GM21529 (cell line): ENCODE data around the gene CAD.
"Not testable (repeated sequence)": the region's sequence is repeated elsewhere in the genome, so short reads cannot be mapped to it uniquely, and the experiment has no call there.

Experiments
- ATAC-seq: cut with Tn5 transposase; IDR thresholded peaks from one replicate; pipeline ENCODE4 v1.9.1; 2021; ENCODE audit not compliant: unreplicated experiment

Gene CAD

DNA sequence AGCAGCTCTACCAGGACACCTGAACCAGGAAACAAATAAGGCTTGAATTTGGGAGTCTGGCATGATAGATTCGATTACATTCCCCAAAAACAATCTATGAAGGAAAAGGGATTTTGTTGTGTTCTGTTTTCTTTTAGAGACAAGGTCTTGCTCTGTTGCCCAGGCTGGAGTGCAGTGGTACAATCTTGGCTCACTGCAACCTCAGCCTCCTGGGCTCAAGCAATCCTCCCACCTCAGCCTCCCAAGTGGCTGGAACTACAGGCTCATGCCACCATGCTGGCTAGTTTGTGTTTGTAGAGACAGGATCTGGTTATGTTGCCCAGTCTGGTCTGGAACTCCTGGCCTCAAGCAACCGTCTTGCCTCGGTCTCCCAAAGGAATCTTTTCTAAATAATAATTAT is 19.1 kb upstream of the CAD start:
- ATAC-seq, result not testable (repeated sequence)

- ATAC-seq, result no peak
Measured at GRCh38 chr2:27198627-27199026, 18.5 kb upstream of the CAD start.

DNA sequence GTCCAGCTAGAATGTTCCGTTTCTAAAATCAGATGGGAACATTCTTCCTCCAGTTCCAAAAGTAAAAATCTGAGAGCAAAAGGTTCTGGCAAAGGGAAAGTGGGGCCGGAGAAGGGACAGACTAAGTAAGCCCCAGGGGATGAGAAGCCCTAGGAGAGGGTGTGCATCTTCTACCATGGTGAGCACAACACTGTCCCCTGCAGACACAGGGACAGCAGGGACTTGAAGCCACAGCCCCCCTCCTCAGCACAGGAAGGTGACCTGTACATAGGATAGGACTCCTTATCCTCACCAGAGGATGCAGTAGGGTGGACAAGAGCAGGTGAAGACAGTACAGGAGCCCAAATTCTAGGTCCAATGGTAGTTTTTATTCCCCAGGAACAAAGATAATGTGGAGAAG is 17.9 kb upstream of the CAD start:
- no peak for ATAC-seq

DNA sequence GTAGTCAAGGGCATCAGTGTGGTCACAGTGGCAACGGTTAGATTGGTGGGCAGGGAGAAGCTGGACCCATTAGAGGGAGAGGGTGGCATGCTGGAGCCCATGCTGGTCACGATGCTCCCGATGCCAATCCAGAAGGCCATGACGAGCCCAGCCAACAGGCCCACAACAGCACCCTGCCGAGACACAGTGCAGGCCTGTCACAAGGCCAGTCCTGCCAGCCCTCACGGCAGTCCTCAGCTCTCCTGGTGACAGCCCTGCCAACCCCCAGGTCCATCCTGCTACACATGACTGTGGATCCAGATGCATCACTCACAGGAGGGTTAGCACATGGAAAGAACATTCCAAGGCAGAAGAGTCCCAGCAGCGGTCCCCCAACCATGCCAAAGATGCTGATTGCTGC is 15.5 kb upstream of the CAD start:
- no peak for ATAC-seq

- ATAC-seq, result no peak
Measured at GRCh38 chr2:27202854-27203253, 14.3 kb upstream of the CAD start.

- no peak for ATAC-seq
Measured at GRCh38 chr2:27203741-27204140, 13.4 kb upstream of the CAD start.

DNA sequence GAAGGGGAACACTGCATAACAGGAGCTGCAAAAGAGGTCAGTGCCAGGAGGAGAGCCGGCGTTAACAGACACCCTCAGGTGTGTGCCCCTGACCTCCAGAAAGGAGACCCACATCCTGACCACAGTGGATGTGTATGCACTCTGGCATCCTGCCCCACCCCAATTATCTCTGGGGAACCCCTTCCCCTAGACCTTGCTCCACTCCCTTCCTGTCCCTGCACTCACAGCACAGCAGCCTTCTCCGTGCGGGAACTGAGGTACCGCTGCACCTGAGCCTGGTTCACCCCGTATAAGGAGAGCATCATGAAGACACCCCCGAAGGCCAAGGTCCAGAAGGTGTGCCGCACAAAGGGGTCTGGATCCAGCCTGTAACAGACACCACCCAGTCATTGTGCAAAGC is 12.6 kb upstream of the CAD start:
- no peak for ATAC-seq

GRCh38 chr2:27205206-27205605 is 12.0 kb upstream of the CAD start:
- ATAC-seq, result no peak

DNA sequence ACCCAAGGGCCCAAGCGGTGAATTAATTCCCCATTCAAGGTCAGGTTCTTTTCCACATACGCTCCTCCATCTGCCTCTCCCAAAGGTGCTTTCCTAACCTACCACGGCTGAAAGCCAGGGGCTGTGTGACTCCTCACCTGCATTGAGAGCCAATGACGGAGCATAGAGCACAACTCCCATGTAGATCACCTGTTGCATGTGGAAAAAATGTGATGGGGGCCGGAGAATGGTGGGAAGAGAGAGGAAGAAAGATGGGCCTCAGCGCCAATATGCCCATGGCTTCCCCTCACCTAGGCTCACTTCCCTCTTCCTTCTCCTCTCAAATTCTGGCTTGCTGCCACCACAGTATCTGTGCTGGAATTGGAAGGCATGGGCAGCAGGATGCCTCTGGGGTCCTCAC is 10.8 kb upstream of the CAD start:
- no peak for ATAC-seq

DNA sequence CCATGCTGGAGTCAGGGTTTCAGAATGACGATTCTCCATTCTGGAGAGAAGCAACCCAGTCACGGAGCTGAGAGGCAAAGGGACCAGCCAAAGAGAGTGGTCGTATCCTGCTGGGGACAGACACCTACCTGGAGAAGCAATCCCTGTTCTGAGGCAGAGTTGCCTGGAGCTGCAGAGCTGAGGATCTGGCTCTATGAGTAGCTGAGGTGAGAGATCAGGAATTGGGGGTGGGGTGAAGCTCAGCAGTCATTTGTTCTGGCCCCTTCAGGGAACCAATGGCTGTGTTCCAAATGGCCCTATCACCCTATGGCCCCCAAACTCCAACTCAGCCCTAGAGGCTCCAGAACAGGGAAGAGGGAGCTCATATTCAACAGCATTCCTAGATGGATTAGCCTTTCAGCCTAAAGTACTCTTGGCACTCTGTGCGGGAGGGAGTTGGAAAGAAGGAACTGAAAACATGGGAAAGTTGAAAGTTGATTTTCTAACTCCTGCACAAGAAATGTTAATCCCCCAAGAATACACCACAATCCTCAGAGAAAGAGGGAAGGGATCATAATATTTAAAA is 8.6 kb upstream of the CAD start:
- ATAC-seq, result no peak

GRCh38 chr2:27209621-27210401 is 7.4 kb upstream of the CAD start:
- no peak for ATAC-seq

- peak; percentile 12 for ATAC-seq
Measured at GRCh38 chr2:27211241-27211942, 5.8 kb upstream of the CAD start.

DNA sequence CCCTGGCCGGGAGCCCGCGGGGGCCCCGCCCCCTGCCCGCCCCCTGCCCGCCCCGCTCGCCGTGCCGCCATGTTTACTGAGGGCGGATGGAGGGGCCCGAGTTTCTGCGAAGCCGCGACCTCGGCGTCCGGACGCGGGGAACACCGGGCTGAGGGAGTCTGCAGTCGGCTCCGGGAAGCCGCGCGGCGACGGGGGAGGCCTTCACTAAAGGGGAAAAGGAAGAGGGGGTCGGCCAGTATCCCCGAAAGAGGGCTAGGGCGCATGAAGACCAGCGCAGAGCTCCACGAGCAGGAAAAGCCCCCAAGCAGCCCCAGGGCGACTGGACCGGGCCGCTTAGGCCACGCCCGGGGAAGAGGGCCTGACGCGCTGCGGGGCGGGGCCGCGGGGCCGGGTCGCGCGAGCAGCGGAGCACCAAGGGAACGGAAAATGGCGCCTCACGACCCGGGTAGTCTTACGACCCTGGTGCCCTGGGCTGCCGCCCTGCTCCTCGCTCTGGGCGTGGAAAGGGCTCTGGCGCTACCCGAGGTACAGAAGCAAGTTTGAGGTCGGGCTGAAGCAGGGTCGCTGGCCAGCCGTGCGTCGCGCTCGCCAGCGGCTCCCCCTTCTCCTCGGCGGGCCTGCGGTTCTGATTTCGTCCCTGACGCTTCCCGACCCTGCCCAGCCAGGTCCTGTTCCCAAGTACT is 5.1 kb upstream of the CAD start, which contains the start of the genes ATRAID and SLC5A6:
Gene ATRAID, plus strand, starts transcription at position 99 of the 683 bp plus-strand sequence. Its CDS starts 328 bp downstream, at position 427.
Gene SLC5A6, minus strand, starts transcription at position 326 of the 683 bp plus-strand sequence. CDS start 4,618 bp downstream, outside the sequence.
- ATAC-seq, result peak; percentile 81

- ATAC-seq, result peak; percentile 10
Measured at GRCh38 chr2:27212626-27213471, 4.3 kb upstream of the CAD start.

GRCh38 chr2:27214941-27215340 is 2.2 kb upstream of the CAD start:
- no peak for ATAC-seq

GRCh38 chr2:27216416-27217137 is 592 bp upstream of the CAD start:
- no peak for ATAC-seq

GRCh38 chr2:27218614-27219013 is 1.4 kb downstream of the CAD start:
- no peak for ATAC-seq

GRCh38 chr2:27219091-27219490 is 1.9 kb downstream of the CAD start:
- no peak for ATAC-seq

GRCh38 chr2:27220091-27220490 is 2.9 kb downstream of the CAD start:
- no peak for ATAC-seq

GRCh38 chr2:27221166-27221565 is 4.0 kb downstream of the CAD start:
- ATAC-seq, result no peak
